Measurements from ENCODE around the gene FBN2.

GRCh38 chr5:128480906-128481633 lies 57.0 kb downstream of the FBN2 start:
- TF ChIP-seq CTCF (IDR thresholded peaks at IDR 0.05; ENCODE audit: low read depth, low read length): no peak
- TF ChIP-seq MAX (IDR thresholded peaks at IDR 0.05; ENCODE audit: low read depth, low read length): no peak
- TF ChIP-seq POLR2A (IDR thresholded peaks at IDR 0.05; ENCODE audit: extremely low read depth, insufficient read length): no peak
- TF ChIP-seq MYC (IDR thresholded peaks at IDR 0.05; ENCODE audit: low read depth, low read length): no peak
